SK-N-SH (cell line): Measurements from ENCODE around the gene MYO1H. TPM values are rescaled to one million over a fixed set of nuclear protein-coding genes. Genes with fewer than 3 reads are reported as not detected.

Experiments
- CTCF ChIA-PET: fragments of 300-600, 350-600 bp; formaldehyde crosslinking; extraction: SDS; loops from one replicate; lab custom pipeline; 2021; lab: Yijun Ruan, JAX
- POLR2A ChIA-PET: fragments of 350-600 bp; sonication (Branson Sonifier 250); formaldehyde crosslinking; extraction: SDS; loops from one replicate; lab custom pipeline; 2020; ENCODE audit warnings: antibody characterized with exemption, inconsistent platforms; lab: Yijun Ruan, JAX
- DNase-seq: peaks from one replicate; pipeline ENCODE4 v3.0.0; 2012
- H2AFZ ChIP-seq: fragments of 200-600 bp; sonication (generic); 2 replicates; pipeline ENCODE4 v1.8.1; 2016; ENCODE audit warnings: antibody characterized with exemption, mild to moderate bottlenecking, low read depth
- H3F3A ChIP-seq: fragments of 200-600 bp; sonication (generic); replicated peaks from 2 replicates; pipeline ENCODE3; 2016; ENCODE audit warnings: antibody characterized with exemption, mild to moderate bottlenecking; ENCODE audit not compliant: insufficient read depth
- H3K27ac ChIP-seq, 2 experiments: fragments of 200-500 bp in 1 of 2; fragments of 200-600 bp in 1 of 2; sonication (Bioruptor generic) in 1 of 2; sonication (generic), shearing (Covaris generic) in 1 of 2; 2 replicates each; pipeline versions ENCODE4 v1.5.1 to v1.6.1; 2014 to 2016; ENCODE audit warnings: low read depth in 2 of 2, inconsistent platforms in 1 of 2, low read length in 1 of 2, mild to moderate bottlenecking in 1 of 2, mixed read lengths in 1 of 2
- H3K27me3 ChIP-seq: fragments of 200-600 bp; sonication (generic), shearing (Covaris generic); 2 replicates; pipeline ENCODE4 v1.6.1; 2016; ENCODE audit warnings: mixed run types; ENCODE audit not compliant: insufficient read depth
- H3K36me3 ChIP-seq, 2 experiments: fragments of 200-500 bp in 1 of 2; fragments of 200-600 bp in 1 of 2; sonication (Bioruptor generic) in 1 of 2; sonication (generic) in 1 of 2; replicated peaks in 1 of 2; 2 replicates each; pipeline versions ENCODE3 to v1.5.1; 2014 to 2016; ENCODE audit warnings: low read length in 1 of 2, mild to moderate bottlenecking in 1 of 2; ENCODE audit not compliant: insufficient read depth in 2 of 2, control insufficient read depth in 1 of 2
- H3K4me1 ChIP-seq, 2 experiments: fragments of 200-500 bp in 1 of 2; fragments of 200-600 bp in 1 of 2; sonication (Bioruptor generic) in 1 of 2; sonication (generic), shearing (Covaris generic) in 1 of 2; 2 replicates each; pipeline versions ENCODE4 v1.5.1 to v1.6.1; 2014 to 2016; ENCODE audit warnings: low read depth in 1 of 2, low read length in 1 of 2, mixed run types in 1 of 2; ENCODE audit not compliant: insufficient read depth in 2 of 2, control insufficient read depth in 1 of 2
- H3K4me2 ChIP-seq: fragments of 200-600 bp; sonication (generic), shearing (Covaris generic); 2 replicates; pipeline ENCODE4 v1.6.1; 2017; ENCODE audit warnings: mixed run types
- H3K4me3 ChIP-seq, 2 experiments: fragments of 200-500 bp in 1 of 2; fragments of 200-600 bp in 1 of 2; sonication (Bioruptor generic) in 1 of 2; sonication (generic), shearing (Covaris generic) in 1 of 2; 2 replicates each; pipeline versions ENCODE4 v1.5.1 to v1.8.1; 2014 to 2016; ENCODE audit warnings: low read depth in 2 of 2, inconsistent platforms in 1 of 2, low read length in 1 of 2, mild to moderate bottlenecking in 1 of 2, mixed read lengths in 1 of 2, moderate library complexity in 1 of 2
- H3K79me2 ChIP-seq: fragments of 200-600 bp; sonication (generic); 2 replicates; pipeline ENCODE4 v1.8.1; 2017; ENCODE audit warnings: mild to moderate bottlenecking; ENCODE audit not compliant: insufficient read depth
- H3K9ac ChIP-seq: fragments of 200-600 bp; sonication (generic); 2 replicates; pipeline ENCODE4 v1.6.1; 2017; ENCODE audit warnings: mixed run types
- H3K9me2 ChIP-seq: fragments of 200-600 bp; sonication (generic); 2 replicates; pipeline ENCODE4 v1.6.1; 2017; ENCODE audit warnings: mixed run types
- H3K9me3 ChIP-seq: fragments of 200-600 bp; sonication (generic); 2 replicates; pipeline ENCODE4 v1.6.1; 2017; ENCODE audit warnings: mixed run types, mild to moderate bottlenecking, moderate library complexity
- H4K20me1 ChIP-seq: fragments of 200-600 bp; sonication (generic); 2 replicates; pipeline ENCODE4 v1.6.1; 2017; ENCODE audit warnings: mild to moderate bottlenecking, mixed run types; ENCODE audit not compliant: insufficient read depth
- CHD2 ChIP-seq: fragments of 150-350 bp; IDR thresholded peaks from 2 replicates; pipeline ENCODE4 v1.6.1; 2018; ENCODE audit warnings: low read length; ENCODE audit not compliant: partially characterized antibody
- ELF1 ChIP-seq: IDR thresholded peaks from 2 replicates; pipeline ENCODE4 v1.4.0; 2012
- FOXJ3 ChIP-seq: sonication (generic); formaldehyde crosslinking; IDR thresholded peaks from 2 replicates; pipeline ENCODE4 v1.5.1; 2020; ENCODE audit warnings: mild to moderate bottlenecking, missing genetic modification reagents
- GABPA ChIP-seq: IDR thresholded peaks from 2 replicates; pipeline ENCODE4 v1.4.0; 2012; ENCODE audit warnings: low read depth, mild to moderate bottlenecking
- GATA2 ChIP-seq: sonication (generic); formaldehyde crosslinking; IDR thresholded peaks from 2 replicates; pipeline ENCODE4 v1.5.0; 2020; ENCODE audit warnings: mild to moderate bottlenecking, missing genetic modification reagents
- JUND ChIP-seq: IDR thresholded peaks from 2 replicates; pipeline ENCODE4 v1.4.0; 2012
- MXI1 ChIP-seq: IDR thresholded peaks from 2 replicates; pipeline ENCODE4 v1.6.1; 2012; ENCODE audit warnings: mild to moderate bottlenecking, low read depth, low read length, improper control_type of control experiment
- POLR2AphosphoS5 ChIP-seq: IDR thresholded peaks from 2 replicates; pipeline ENCODE4 v1.6.1; 2012; ENCODE audit warnings: low read depth, low read length
- REST ChIP-seq: IDR thresholded peaks from 2 replicates; pipeline ENCODE4 v1.6.1; 2012; ENCODE audit warnings: mild to moderate bottlenecking, low read depth, low read length, moderate library complexity
- SIN3A ChIP-seq: IDR thresholded peaks from 2 replicates; pipeline ENCODE4 v1.6.1; 2012; ENCODE audit warnings: low read depth, mild to moderate bottlenecking, low read length, moderate library complexity, borderline replicate concordance
- SMC3 ChIP-seq: IDR thresholded peaks from 2 replicates; pipeline ENCODE4 v1.6.1; 2012; ENCODE audit warnings: low read depth, low read length, improper control_type of control experiment
- TAF1 ChIP-seq: IDR thresholded peaks from 2 replicates; pipeline ENCODE4 v1.6.1; 2012; ENCODE audit warnings: low read depth, mild to moderate bottlenecking, low read length, moderate library complexity, borderline replicate concordance
- TCF12 ChIP-seq: IDR thresholded peaks from 2 replicates; pipeline ENCODE4 v1.4.0; 2012
- YY1 ChIP-seq: IDR thresholded peaks from 2 replicates; pipeline ENCODE4 v1.4.0; 2012; ENCODE audit warnings: low read depth, mild to moderate bottlenecking
- WGBS: methylation state at CpG from one replicate; pipeline ENCODE4 v1.1.6; 2017; ENCODE audit warnings: low lambda C conversion rate; 5-methylcytosine and 5-hydroxymethylcytosine counted together
- polyA plus RNA-seq, 3 experiments: library from polyadenylated mRNA; depleted of rRNA; stranded (reverse); fragments of >200 nt; gene quantifications; 2 replicates each; pipeline ENCODE4 v1.2.3, GENCODE V29; 2012
- TF ChIP-seq, protein P1 (sequence below): IDR thresholded peaks from 2 replicates; pipeline ENCODE4 v1.4.0; 2012; ENCODE audit warnings: low read depth

MYO1H gene
- polyA plus RNA-seq, 1 of the 3 experiments (the other 2 are of a cell fraction) = not detected

- POLR2A ChIA-PET = interaction anchor here (0.6 to 1.3 kb wide), 3 partner anchors 9 to 433 kb away, joined by 3 read pairs; no protein-coding TSS in a partner anchor
- Histone ChIP-seq H3K9ac (peak within 1 kb of the TSS; percentile 95), H3K79me2 (peaks cover 84% of the 10 kb centered on the region)
- DNase-seq = peak; percentile 94
- TF ChIP-seq FOXJ3 (CRISPR knock-in tag) (no peak), TAF1 (peak; percentile 96), GABPA (peak; percentile 92), MXI1 (peak; percentile 86), CHD2 (peak; percentile 16), POLR2AphosphoS5 (peak; percentile 82), SIN3A (peak; percentile 60; the same call in 1 of the 2 replicates), YY1 (peak; percentile 98), GATA2 (CRISPR knock-in tag) (no peak), TCF12 (peak; percentile 31; the same call in 1 of the 2 replicates), JUND (no peak), ELF1 (peak; percentile 88), SMC3 (no peak), REST (peak; percentile 41; the same call in 1 of the 2 replicates)
- TF ChIP-seq, protein P1, sequence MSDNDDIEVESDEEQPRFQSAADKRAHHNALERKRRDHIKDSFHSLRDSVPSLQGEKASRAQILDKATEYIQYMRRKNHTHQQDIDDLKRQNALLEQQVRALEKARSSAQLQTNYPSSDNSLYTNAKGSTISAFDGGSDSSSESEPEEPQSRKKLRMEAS = 0 out of 2 replicates have a peak, but pooled peaks have one; percentile 51
- TF ChIP-seq, all 33 proteins: peak for 11
- Histone ChIP-seq H3K4me1 (peaks cover 16 to 17% of the 10 kb centered on the region in 2 experiments; a peak in 3 of 4 replicates), H2AFZ (peak within 1 kb of the TSS; percentile 97), H3K4me2 (peak within 1 kb of the TSS; percentile 80), H3F3A (no peaks in the 10 kb centered on the region), H4K20me1 (peaks cover 26% of the 10 kb centered on the region), H3K9me2 (no peaks in the 10 kb centered on the region), H3K27ac (peak within 1 kb of the TSS; percentile 87 to 96), H3K27me3 (no peaks in the 10 kb centered on the region), H3K4me3 (peak within 1 kb of the TSS; percentile 93 to 94), H3K9me3 (no peaks in the 10 kb centered on the region), H3K36me3 (peaks cover 0 to 14% of the 10 kb centered on the region in 2 experiments)
- 2% methylated on average over 45 of the region's 54 CpGs for whole genome bisulfite sequencing
- CTCF ChIA-PET = interaction anchor here (0.8 to 1.7 kb wide), 2 partner anchors 45 to 49 kb away, joined by 3 to 7 read pairs; no protein-coding TSS in a partner anchor
Observed at GRCh38 chr12:109477185-109477962, 129.7 kb downstream of the MYO1H start, which contains the start of the genes KCTD10 and UBE3B. KCTD10 (minus strand) TSS chr12:109477300; CDS start chr12:109477262, 38 bp downstream. UBE3B (plus strand) TSS chr12:109477634; CDS start chr12:109483552, 5,918 bp downstream.
